ENCODE results near the gene PRKCB. TPM values are rescaled to one million over a fixed set of nuclear protein-coding genes. Genes with fewer than 3 reads are reported as not detected.

The PRKCB gene
- total RNA-seq, 4 donors from 2014 or later, result 7.4 to 21.6 (median 12.9) TPM

- WGBS, 2 donors, result 68 to 87% methylated on average over 5 of the region's 5 CpGs
- peak in 1 of 2 donors; percentile 71 for DNase-seq (ENCODE audit: low spot score in 2 of 2)
- H3K4me3 ChIP-seq (ENCODE audit: low read depth, poor library complexity, severe bottlenecking), result no peak overlapping the region
- TF ChIP-seq CTCF (IDR thresholded peaks at IDR 0.05), result no peak
- TF ChIP-seq POLR2A (IDR thresholded peaks at IDR 0.05), result no peak
- intact Hi-C loops (cut with DNase I; ENCODE audit: low total_unique reads), result no loop called here
Measured at GRCh38 chr16:23976091-23976490, 140.3 kb downstream of the PRKCB start.

GRCh38 chr16:23976524-23976923 lies 140.7 kb downstream of the PRKCB start:
- TF ChIP-seq POLR2A (IDR thresholded peaks at IDR 0.05) (no peak), CTCF (IDR thresholded peaks at IDR 0.05) (no peak)
- intact Hi-C loops (cut with DNase I; ENCODE audit: low total_unique reads), result no loop called here
- no peak for DNase-seq (ENCODE audit: low spot score in 2 of 2)
- WGBS, 2 donors, result 48 to 64% methylated on average over 3 of the region's 3 CpGs
- H3K4me3 ChIP-seq (ENCODE audit: low read depth, poor library complexity, severe bottlenecking), result no peak overlapping the region

DNA sequence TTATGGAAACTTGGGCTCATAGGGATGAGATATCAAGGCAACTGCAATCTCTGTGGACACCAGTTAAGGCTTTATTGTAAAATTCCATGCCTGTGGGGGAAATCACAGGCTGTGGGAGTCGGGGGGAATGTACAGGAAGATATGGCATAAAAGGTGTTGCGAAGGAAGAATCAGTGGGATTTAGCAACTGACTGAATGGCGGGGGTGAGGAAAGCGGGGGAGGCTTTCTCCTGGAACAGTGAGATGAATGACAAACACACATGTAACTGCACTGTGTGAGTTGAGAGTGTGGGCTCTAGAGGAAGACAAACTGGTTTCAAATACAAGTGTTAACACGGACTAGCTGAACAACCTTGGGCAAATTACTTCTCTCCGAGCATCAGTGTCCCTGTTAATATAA lies 143.7 kb downstream of the PRKCB start:
- DNase-seq (ENCODE audit: low spot score in 2 of 2), result no peak
- 85 to 87% methylated on average over 6 of the region's 6 CpGs for WGBS, 2 donors
- TF ChIP-seq POLR2A (IDR thresholded peaks at IDR 0.05) (no peak), CTCF (IDR thresholded peaks at IDR 0.05) (no peak)
- intact Hi-C loops (cut with DNase I; ENCODE audit: low total_unique reads), result no loop called here
- no peak overlapping the region for H3K4me3 ChIP-seq (ENCODE audit: low read depth, poor library complexity, severe bottlenecking)

GRCh38 chr16:23979982-23980381 lies 144.2 kb downstream of the PRKCB start:
- DNase-seq (ENCODE audit: low spot score in 2 of 2), result no peak
- intact Hi-C loops (cut with DNase I; ENCODE audit: low total_unique reads), result no loop called here
- TF ChIP-seq POLR2A (IDR thresholded peaks at IDR 0.05) (no peak), CTCF (IDR thresholded peaks at IDR 0.05) (no peak)
- WGBS, 2 donors, result 88 to 93% methylated on average over 4 of the region's 4 CpGs
- H3K4me3 ChIP-seq (ENCODE audit: low read depth, poor library complexity, severe bottlenecking), result no peak overlapping the region

GRCh38 chr16:23981429-23982399 lies 145.9 kb downstream of the PRKCB start:
- WGBS, 2 donors, result 83 to 86% methylated on average over 3 of the region's 4 CpGs
- intact Hi-C loops (cut with DNase I; ENCODE audit: low total_unique reads), result no loop called here
- DNase-seq (ENCODE audit: low spot score in 2 of 2), result no peak
- TF ChIP-seq POLR2A (IDR thresholded peaks at IDR 0.05), result no peak
- TF ChIP-seq CTCF (IDR thresholded peaks at IDR 0.05), result no peak
- no peak overlapping the region for H3K4me3 ChIP-seq (ENCODE audit: low read depth, poor library complexity, severe bottlenecking)
